ENCODE data around the gene SLC38A10.

- TF ChIP-seq CTCF (IDR thresholded peaks at IDR 0.05; ENCODE audit: low read depth, low read length, poor library complexity, severe bottlenecking) (no peak), EZH2phosphoT487 (IDR thresholded peaks at IDR 0.05; ENCODE audit: borderline replicate concordance, low read length) (no peak)
These were observed 86.0 kb downstream of the SLC38A10 start for GRCh38 chr17:81209141-81209540.
